ENCODE results near the gene MED12. TPM values are rescaled to one million over a fixed set of nuclear protein-coding genes. Genes with fewer than 3 reads are reported as not detected.

MED12 gene
- total RNA-seq, 1 donor from 2014 or later = 123 TPM

GRCh38 chrX:71085900-71086299 is 32.5 kb upstream of the MED12 start:
- no peak overlapping the region for H3K27ac Mint-ChIP-seq
- H3K36me3 Mint-ChIP-seq (ENCODE audit: insufficient read depth) = no peaks in the 10 kb centered on the region
- peaks cover 1% of the 10 kb centered on the region for H3K4me1 Mint-ChIP-seq (ENCODE audit: low read depth)
- H3K4me3 Mint-ChIP-seq (ENCODE audit: low read depth) = no peak overlapping the region
- no peaks in the 10 kb centered on the region for H3K27me3 Mint-ChIP-seq
- H3K9me3 Mint-ChIP-seq (ENCODE audit: low read depth) = no peaks in the 10 kb centered on the region
- DNase-seq (ENCODE audit: low spot score, unreplicated experiment) = no peak
- TF ChIP-seq CTCF (IDR thresholded peaks at IDR 0.05; ENCODE audit: unreplicated experiment) = no peak

GRCh38 chrX:71091263-71091662 is 27.1 kb upstream of the MED12 start:
- H3K36me3 Mint-ChIP-seq (ENCODE audit: insufficient read depth) = peaks cover 2% of the 10 kb centered on the region
- H3K9me3 Mint-ChIP-seq (ENCODE audit: low read depth) = peaks cover 10% of the 10 kb centered on the region
- no peak for TF ChIP-seq CTCF (IDR thresholded peaks at IDR 0.05; ENCODE audit: unreplicated experiment)
- H3K27me3 Mint-ChIP-seq = no peaks in the 10 kb centered on the region
- no peak for DNase-seq (ENCODE audit: low spot score, unreplicated experiment)
- H3K27ac Mint-ChIP-seq = no peak overlapping the region
- H3K4me1 Mint-ChIP-seq (ENCODE audit: low read depth) = peaks cover 2% of the 10 kb centered on the region
- no peak overlapping the region for H3K4me3 Mint-ChIP-seq (ENCODE audit: low read depth)

GRCh38 chrX:71095033-71095432 is 23.4 kb upstream of the MED12 start:
- peaks cover 4% of the 10 kb centered on the region for H3K36me3 Mint-ChIP-seq (ENCODE audit: insufficient read depth)
- H3K4me1 Mint-ChIP-seq (ENCODE audit: low read depth) = peaks cover 14% of the 10 kb centered on the region
- peak overlapping the region; percentile 97 for H3K4me3 Mint-ChIP-seq (ENCODE audit: low read depth)
- no peaks in the 10 kb centered on the region for H3K27me3 Mint-ChIP-seq
- DNase-seq (ENCODE audit: low spot score, unreplicated experiment) = no peak
- peak overlapping the region; percentile 86 for H3K27ac Mint-ChIP-seq
- no peak for TF ChIP-seq CTCF (IDR thresholded peaks at IDR 0.05; ENCODE audit: unreplicated experiment)
- H3K9me3 Mint-ChIP-seq (ENCODE audit: low read depth) = peaks cover 10% of the 10 kb centered on the region

- peak; percentile 67 for DNase-seq (ENCODE audit: low spot score, unreplicated experiment)
- Mint-ChIP-seq H3K36me3 (ENCODE audit: insufficient read depth) (peaks cover 4% of the 10 kb centered on the region), H3K27ac (peak within 1 kb of the TSS; percentile 86), H3K4me3 (ENCODE audit: low read depth) (peak within 1 kb of the TSS; percentile 97), H3K4me1 (ENCODE audit: low read depth) (peaks cover 16% of the 10 kb centered on the region), H3K27me3 (no peaks in the 10 kb centered on the region), H3K9me3 (ENCODE audit: low read depth) (peaks cover 10% of the 10 kb centered on the region)
- TF ChIP-seq CTCF (IDR thresholded peaks at IDR 0.05; ENCODE audit: unreplicated experiment) = no peak
Observed at GRCh38 chrX:71095555-71095980, 22.8 kb upstream of the MED12 start, which contains the start of gene FOXO4. FOXO4 (plus strand) TSS chrX:71095851; CDS start chrX:71096529, 678 bp downstream.

GRCh38 chrX:71095981-71096759 is 22.2 kb upstream of the MED12 start:
- Mint-ChIP-seq H3K27ac (peak overlapping the region; percentile 74), H3K9me3 (ENCODE audit: low read depth) (peaks cover 8% of the 10 kb centered on the region)

More at GRCh38 chrX:71095981-71096759, 22.2 kb upstream of the MED12 start:
- no peaks in the 10 kb centered on the region for H3K27me3 Mint-ChIP-seq
- H3K4me1 Mint-ChIP-seq (ENCODE audit: low read depth) = peaks cover 18% of the 10 kb centered on the region
- no peak for TF ChIP-seq CTCF (IDR thresholded peaks at IDR 0.05; ENCODE audit: unreplicated experiment)
- DNase-seq (ENCODE audit: low spot score, unreplicated experiment) = no peak
- H3K36me3 Mint-ChIP-seq (ENCODE audit: insufficient read depth) = peaks cover 3% of the 10 kb centered on the region
- peak overlapping the region; percentile 97 for H3K4me3 Mint-ChIP-seq (ENCODE audit: low read depth)
